GM12878 (cell line): Measurements from ENCODE around the gene BCL2. TPM values are rescaled to one million over a fixed set of nuclear protein-coding genes. Genes with fewer than 3 reads are reported as not detected.

Experiments used
- ATAC-seq: fragments of 200-7000 bp; cut with Tn5 transposase; 3 replicates; pipeline ENCODE4 v1.9.1; 2020; ENCODE audit warnings: mild to moderate bottlenecking, moderate library complexity
- BruUV-seq: library from RNA; stranded (reverse); fragments of 400-500 nt; replicated peaks from 2 replicates; lab custom pipeline; 2021; lab: Mats Ljungman, UMichigan
- CTCF ChIA-PET: fragments of 300-600 bp; sonication (Branson Sonifier 250); formaldehyde crosslinking; extraction: SDS; loops from one replicate; lab custom pipeline; 2021; ENCODE audit warnings: inconsistent platforms; lab: Yijun Ruan, JAX
- POLR2A ChIA-PET: fragments of 350-600 bp; formaldehyde crosslinking; extraction: SDS; loops from one replicate; lab custom pipeline; 2021; ENCODE audit warnings: inconsistent platforms; lab: Charles Lee
- RAD21 ChIA-PET: fragments of 300-600 bp; sonication (Branson Sonifier 250); formaldehyde crosslinking; loops from one replicate; lab custom pipeline; 2023; ENCODE audit warnings: antibody characterized with exemption; ENCODE audit not compliant: unreplicated experiment; lab: Charles Lee
- SMC1A ChIA-PET: fragments of 300-600 bp; sonication (Branson Sonifier 250); formaldehyde crosslinking; loops from one replicate; lab custom pipeline; 2023; ENCODE audit not compliant: unreplicated experiment, uncharacterized antibody; lab: Charles Lee
- DNase-seq: peaks from one replicate; pipeline ENCODE4 v3.0.0-alpha.2; 2011; ENCODE audit warnings: low read depth, low spot score
- FAIRE-seq: peaks from 3 replicates; lab custom pipeline; 2011; peaks lifted over from hg19 to GRCh38; lab: Jason Lieb, UNC
- H2AFZ ChIP-seq: 2 replicates; pipeline ENCODE4 v1.6.0; 2011; ENCODE audit warnings: low read depth, low read length, control low read depth; ENCODE audit not compliant: control insufficient read depth
- H3K27ac ChIP-seq: 2 replicates; pipeline ENCODE4 v1.5.1; 2011; ENCODE audit warnings: control low read depth; ENCODE audit not compliant: control insufficient read depth, insufficient read depth
- H3K27me3 ChIP-seq, 2 experiments: replicated peaks in 1 of 2; 2 replicates each; pipeline versions ENCODE4 v1.6.0 to v1.6.1; 2011; ENCODE audit warnings: low read length in 1 of 2; ENCODE audit not compliant: control insufficient read depth in 2 of 2, insufficient read depth in 2 of 2
- H3K36me3 ChIP-seq, 2 experiments: 2 replicates each; pipeline ENCODE4 v1.5.1; 2011; ENCODE audit warnings: low read length in 1 of 2; ENCODE audit not compliant: control insufficient read depth in 2 of 2, insufficient read depth in 2 of 2
- H3K4me1 ChIP-seq: 2 replicates; pipeline ENCODE4 v1.6.1; 2011; ENCODE audit warnings: mild to moderate bottlenecking, low read length, moderate library complexity, mixed read lengths; ENCODE audit not compliant: control insufficient read depth, insufficient read depth
- H3K4me2 ChIP-seq: 2 replicates; pipeline ENCODE4 v1.6.0; 2011; ENCODE audit warnings: control low read depth; ENCODE audit not compliant: control insufficient read depth, insufficient read depth
- H3K4me3 ChIP-seq: fragments of 200-600 bp; sonication (generic); 2 replicates; pipeline ENCODE4 v1.5.1; 2016
- H3K79me2 ChIP-seq: 2 replicates; pipeline ENCODE4 v1.6.0; 2011; ENCODE audit warnings: low read length; ENCODE audit not compliant: control insufficient read depth, insufficient read depth
- H3K9ac ChIP-seq: 2 replicates; pipeline ENCODE4 v1.8.0; 2011; ENCODE audit warnings: low read length, control low read depth, mixed read lengths; ENCODE audit not compliant: control insufficient read depth, insufficient read depth
- H3K9me3 ChIP-seq: replicated peaks from 3 replicates; pipeline ENCODE4 v1.5.1; 2011; ENCODE audit warnings: mild to moderate bottlenecking, low read length; ENCODE audit not compliant: control insufficient read depth, insufficient read depth
- H4K20me1 ChIP-seq: 2 replicates; pipeline ENCODE4 v1.6.0; 2011; ENCODE audit not compliant: control insufficient read depth, insufficient read depth
- BCL11A ChIP-seq: IDR thresholded peaks from 2 replicates; pipeline ENCODE4 v1.6.1; 2011; ENCODE audit warnings: low read depth, low read length
- CEBPB ChIP-seq, 2 experiments: fragments of 150-350 bp in 1 of 2; IDR thresholded peaks; 2 replicates each; pipeline ENCODE4 v1.6.1; 2012 to 2014; ENCODE audit warnings: low read depth in 2 of 2, low read length in 2 of 2, borderline replicate concordance in 1 of 2, inconsistent platforms in 1 of 2
- SRF ChIP-seq, 2 experiments: IDR thresholded peaks; 2 replicates each; pipeline ENCODE4 v1.6.1; 2011; ENCODE audit warnings: low read depth in 2 of 2, low read length in 2 of 2, mild to moderate bottlenecking in 1 of 2, moderate library complexity in 1 of 2
- TCF12 ChIP-seq: IDR thresholded peaks from 2 replicates; pipeline ENCODE4 v1.6.1; 2011; ENCODE audit warnings: low read depth, mild to moderate bottlenecking, low read length
- ZNF24 ChIP-seq: fragments of 450-650 bp; IDR thresholded peaks from 2 replicates; pipeline ENCODE4 v1.6.1; 2017; ENCODE audit warnings: antibody characterized with exemption, mild to moderate bottlenecking
- ZNF274 ChIP-seq: IDR thresholded peaks from one replicate; pipeline ENCODE4 v1.8.0; 2011; ENCODE audit not compliant: insufficient read length, insufficient read depth
- WGBS: methylation state at CpG from one replicate; pipeline ENCODE4 v1.1.6; 2016; ENCODE audit warnings: low lambda C conversion rate; ENCODE audit not compliant: insufficient replicate concordance, insufficient coverage; ENCODE audit errors: missing lambda C conversion rate; 5-methylcytosine and 5-hydroxymethylcytosine counted together
- in situ Hi-C: fragments of 300-500 bp; cut with MboI; formaldehyde crosslinking; loops from 9 replicates; pipeline ENCODE4 v1.14.3; 2018; ENCODE audit warnings: mixed read lengths
- intact Hi-C: fragments of 100-400 bp; cut with micrococcal nuclease; formaldehyde crosslinking; loops from one replicate; pipeline ENCODE4 v1.14.2; 2022; ENCODE audit not compliant: unreplicated experiment
- polyA plus RNA-seq, 11 experiments: library from polyadenylated mRNA; depleted of rRNA in 4 of 11; unstranded in 6 of 11; stranded (reverse) in 5 of 11; fragments of >200 nt; fragmentation: Nextera tagmentation in 4 of 11; fragmentation: Illumina TruSeq in 1 of 11; extraction: Ambion mirVana in 4 of 11; extraction: Trizol in 1 of 11; gene quantifications; 1 replicate in 1 of 11; 2 replicates in 10 of 11; pipeline versions ENCODE4 v1.2.1 to v1.2.3, GENCODE V29; 2011 to 2016; ENCODE audit warnings: inconsistent platforms in 2 of 11, missing spikeins in 2 of 11, low read depth in 1 of 11
- total RNA-seq, 4 experiments: library from RNA; depleted of rRNA in 3 of 4; stranded (reverse); fragments of >200 nt in 3 of 4; fragmentation: Illumina TruSeq in 1 of 4; extraction: Trizol in 1 of 4; gene quantifications; 2 replicates each; pipeline versions ENCODE4 v1.2.1 to v1.2.3, GENCODE V29; 2013 to 2021
- TF ChIP-seq, protein P1 (sequence below): IDR thresholded peaks from 2 replicates; pipeline ENCODE4 v1.6.1; 2011; ENCODE audit warnings: borderline replicate concordance, low read depth, mild to moderate bottlenecking, moderate library complexity, mixed read lengths, low read length; ENCODE audit not compliant: insufficient read depth; ENCODE audit errors: extremely low read length

BCL2 gene
- total and polyA plus RNA-seq, 10 of the 15 experiments (the other 5 are each of a cell fraction or from before 2014, with no cell fraction given): 4.1 to 47.8 (median 19.3) TPM

GRCh38 chr18:63187223-63187574 is 132.4 kb downstream of the BCL2 start:
- Histone ChIP-seq H3K9ac (no peak overlapping the region), H3K9me3 (no peaks in the 10 kb centered on the region), H3K4me3 (no peak overlapping the region), H3K27ac (peak overlapping the region; percentile 67), H3K36me3 (peaks cover 1 to 4% of the 10 kb centered on the region in 2 experiments; a peak in 2 of 4 replicates), H3K4me1 (peaks cover 61% of the 10 kb centered on the region), H3K27me3 (no peaks in the 10 kb centered on the region), H2AFZ (no peak overlapping the region), H3K4me2 (peak overlapping the region; percentile 31), H3K79me2 (peaks cover 84% of the 10 kb centered on the region), H4K20me1 (no peaks in the 10 kb centered on the region)
- BruUV-seq: no TSS peak
- no peak for FAIRE-seq
- in situ Hi-C loops: no loop called here
- POLR2A ChIA-PET: interaction anchor here (0.7 to 1.6 kb wide), 4 partner anchors 24 to 316 kb away, joined by 3 to 9 read pairs (median 4); no protein-coding TSS in a partner anchor
- intact Hi-C loops: no loop called here
- WGBS: 66% methylated on average over 2 of the region's 2 CpGs
- no peak for TF ChIP-seq BCL11A
- DNase-seq: no peak
- SMC1A ChIA-PET: interaction anchor here (0.8 to 4.5 kb wide), 14 partner anchors 10 to 130 kb away, joined by 3 to 39 read pairs (median 6); no protein-coding TSS in a partner anchor
- RAD21 ChIA-PET: interaction anchor here (0.7 to 5.4 kb wide), 7 partner anchors 21 to 131 kb away, joined by 3 to 29 read pairs (median 3); no protein-coding TSS in a partner anchor
- CTCF ChIA-PET: interaction anchor here (1.3 to 3.4 kb wide), 6 partner anchors 14 to 130 kb away, joined by 4 to 16 read pairs (median 5); no protein-coding TSS in a partner anchor
- peak; percentile 11 for ATAC-seq

DNA sequence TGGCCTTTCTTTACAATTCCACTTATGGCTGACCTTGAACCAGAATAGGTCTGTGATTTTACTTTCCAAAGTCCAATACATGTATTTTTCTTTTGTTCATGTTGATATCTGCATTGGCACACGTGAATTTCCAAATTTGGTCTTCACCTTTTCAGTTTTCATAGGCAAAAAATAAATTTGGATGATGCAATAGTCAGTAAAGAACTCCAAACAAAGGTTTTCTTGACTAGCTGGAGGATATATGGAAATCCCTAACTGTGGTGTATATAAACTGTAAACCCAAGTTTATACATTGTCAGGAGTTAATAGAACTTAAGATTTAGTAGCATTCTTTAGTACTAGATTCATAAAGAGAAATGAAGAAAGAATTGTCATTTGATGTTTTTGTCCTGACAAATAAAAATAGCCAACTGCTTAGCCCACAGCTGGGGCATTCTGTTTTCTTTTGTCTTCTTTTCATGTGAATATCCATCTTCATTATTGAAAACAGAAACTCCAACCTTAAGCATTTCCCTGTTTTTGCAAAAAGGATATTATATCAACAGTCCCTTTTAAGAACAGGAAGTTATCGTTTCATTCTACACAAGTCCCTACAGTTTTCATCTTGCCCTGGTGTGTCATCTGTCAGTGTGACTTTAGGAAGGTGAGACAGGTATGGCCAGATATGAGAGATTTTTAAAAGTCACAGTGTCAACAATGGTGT is 132.9 kb downstream of the BCL2 start:
- Histone ChIP-seq H3K27ac (peak overlapping the region; percentile 67), H3K4me3 (no peak overlapping the region), H3K4me1 (peaks cover 67% of the 10 kb centered on the region), H3K36me3 (peaks cover 1 to 4% of the 10 kb centered on the region in 2 experiments; a peak in 3 of 4 replicates), H3K9ac (0 out of 2 replicates have a peak overlapping the region, but pooled peaks have one; percentile 7), H3K27me3 (no peaks in the 10 kb centered on the region), H3K4me2 (peak overlapping the region; percentile 31), H2AFZ (no peak overlapping the region), H4K20me1 (no peaks in the 10 kb centered on the region), H3K79me2 (peaks cover 85% of the 10 kb centered on the region), H3K9me3 (no peaks in the 10 kb centered on the region)
- ATAC-seq (peak; percentile 16), DNase-seq (no peak), FAIRE-seq (no peak)
- WGBS: 0% methylated on average over 2 of the region's 2 CpGs
- SMC1A ChIA-PET: interaction anchor here (0.7 to 4.5 kb wide), 14 partner anchors 10 to 128 kb away, joined by 3 to 39 read pairs (median 6); no protein-coding TSS in a partner anchor
- POLR2A ChIA-PET: interaction anchor here (0.7 to 2.1 kb wide), 7 partner anchors 9 to 315 kb away, joined by 3 to 12 read pairs (median 5); no protein-coding TSS in a partner anchor
- TF ChIP-seq CEBPB (IDR thresholded peaks at IDR 0.05; ENCODE audit: borderline replicate concordance in 1 of 2, low read depth in 2 of 2, low read length in 2 of 2) (peak in 1 of 2 experiments; percentile 34; a peak in 1 of 4 replicates), ZNF24 (no peak), SRF (IDR thresholded peaks at IDR 0.05; ENCODE audit: low read depth in 2 of 2, low read length in 2 of 2) (no peak), TCF12 (no peak), ZNF274 (no peak)
- TF ChIP-seq, protein P1, sequence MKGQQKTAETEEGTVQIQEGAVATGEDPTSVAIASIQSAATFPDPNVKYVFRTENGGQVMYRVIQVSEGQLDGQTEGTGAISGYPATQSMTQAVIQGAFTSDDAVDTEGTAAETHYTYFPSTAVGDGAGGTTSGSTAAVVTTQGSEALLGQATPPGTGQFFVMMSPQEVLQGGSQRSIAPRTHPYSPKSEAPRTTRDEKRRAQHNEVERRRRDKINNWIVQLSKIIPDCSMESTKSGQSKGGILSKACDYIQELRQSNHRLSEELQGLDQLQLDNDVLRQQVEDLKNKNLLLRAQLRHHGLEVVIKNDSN: no peak
- in situ Hi-C loops: no loop called here
- no TSS peak for BruUV-seq
- RAD21 ChIA-PET: interaction anchor here (0.7 to 5.4 kb wide), 13 partner anchors 10 to 132 kb away, joined by 3 to 29 read pairs (median 5); no protein-coding TSS in a partner anchor
- intact Hi-C loops: no loop called here
- CTCF ChIA-PET: interaction anchor here (1.0 to 3.4 kb wide), 8 partner anchors 9 to 131 kb away, joined by 4 to 16 read pairs (median 5); no protein-coding TSS in a partner anchor
